NCI-H146 treated with DMSO at 0.1 percent for 48 hours (cell line): ENCODE measurements around the gene SCN3A.

Experiments
- DNase-seq: peaks from one replicate; lab custom pipeline; 2025; ENCODE audit not compliant: unreplicated experiment; lab: John Stamatoyannopoulos, UW

The SCN3A gene

DNA sequence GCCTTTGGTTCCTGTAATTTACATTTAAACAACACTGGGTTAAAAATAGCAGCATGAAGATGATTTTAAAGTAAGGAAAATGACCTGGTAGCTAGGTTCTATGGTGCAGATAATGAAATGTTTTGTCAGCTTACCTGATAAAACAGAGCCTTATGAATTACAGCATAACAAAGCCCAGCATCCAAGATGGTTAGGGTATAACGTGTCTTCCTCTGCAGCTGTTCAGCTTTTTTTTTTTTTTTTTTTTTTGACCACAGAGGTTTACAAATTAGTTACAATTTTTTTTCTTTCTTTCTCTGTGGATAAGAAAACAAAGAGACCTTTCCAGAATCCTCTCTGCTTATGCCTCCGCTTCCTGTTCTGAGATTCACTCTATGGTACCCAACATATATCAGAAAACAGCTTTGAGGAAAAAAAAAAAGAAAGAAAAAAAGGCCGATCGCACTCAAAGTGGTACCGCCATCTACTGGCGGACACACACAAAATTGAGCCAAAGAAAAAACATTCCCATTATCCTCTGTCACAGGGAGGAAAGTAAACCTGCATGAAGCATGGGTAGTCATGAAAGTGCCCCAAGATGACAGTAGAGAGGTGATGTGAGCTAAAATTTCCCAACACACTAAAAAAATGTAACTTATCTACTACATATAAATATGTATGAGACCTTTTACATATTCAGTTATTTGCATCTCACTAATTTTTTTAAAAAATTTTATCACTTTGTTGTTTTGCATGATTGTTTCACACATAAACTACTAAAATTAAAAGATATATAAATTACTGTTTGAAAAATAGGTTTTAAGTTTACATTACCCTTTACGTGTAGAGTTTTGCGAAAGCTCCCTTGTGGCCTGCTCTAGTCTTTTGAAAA, at the start of gene SCN3A:
TSS of gene SCN3A (minus strand) at position 362 of the 871 bp plus-strand sequence. CDS start 27,656 bp downstream, outside the sequence.
- peak; percentile 89 for DNase-seq

DNA sequence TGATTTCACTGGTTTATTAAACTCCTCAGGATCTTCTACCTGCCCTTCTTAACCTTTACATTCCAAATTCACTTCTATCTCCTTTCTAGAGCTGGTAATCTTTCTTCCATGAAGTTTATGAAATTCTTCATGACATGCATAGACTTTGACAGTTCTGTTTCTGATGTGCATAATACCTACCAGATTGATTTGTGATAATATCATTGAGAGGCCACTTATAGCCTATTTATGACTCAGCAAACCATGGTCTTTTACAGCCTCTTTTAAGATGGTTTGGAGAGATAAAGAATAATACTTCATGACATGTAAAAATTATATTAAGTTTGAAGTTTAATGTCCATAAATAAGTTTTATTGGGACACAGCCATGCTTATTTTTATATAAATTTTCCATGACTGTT, 49.3 kb upstream of the SCN3A start:
- no peak for DNase-seq

DNA sequence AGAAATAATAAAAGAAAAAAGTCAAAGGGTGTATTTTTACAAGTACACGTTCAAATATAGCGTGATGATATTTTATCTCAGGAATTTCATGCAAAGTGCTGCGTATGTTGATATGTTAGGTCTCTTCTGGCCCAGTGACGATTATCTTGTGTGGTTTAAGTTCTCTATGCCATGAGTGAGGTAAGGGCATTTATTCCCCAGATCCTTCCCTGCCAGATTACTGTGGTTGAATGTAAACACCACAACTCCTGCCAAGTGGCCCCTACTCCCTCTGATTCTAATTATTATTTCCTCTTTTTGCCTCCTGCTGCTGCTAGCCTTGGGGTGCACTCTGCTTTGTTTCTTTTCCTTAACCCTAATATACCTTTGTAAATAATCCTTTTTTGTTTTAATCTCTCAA, 47.5 kb upstream of the SCN3A start:
- peak; percentile 30 for DNase-seq

GRCh38 chr2:165248238-165248637, 44.4 kb upstream of the SCN3A start:
- DNase-seq = no peak

GRCh38 chr2:165245081-165245793, 41.4 kb upstream of the SCN3A start:
- no peak for DNase-seq

GRCh38 chr2:165240916-165241315, 37.1 kb upstream of the SCN3A start:
- peak; percentile 55 for DNase-seq

DNA sequence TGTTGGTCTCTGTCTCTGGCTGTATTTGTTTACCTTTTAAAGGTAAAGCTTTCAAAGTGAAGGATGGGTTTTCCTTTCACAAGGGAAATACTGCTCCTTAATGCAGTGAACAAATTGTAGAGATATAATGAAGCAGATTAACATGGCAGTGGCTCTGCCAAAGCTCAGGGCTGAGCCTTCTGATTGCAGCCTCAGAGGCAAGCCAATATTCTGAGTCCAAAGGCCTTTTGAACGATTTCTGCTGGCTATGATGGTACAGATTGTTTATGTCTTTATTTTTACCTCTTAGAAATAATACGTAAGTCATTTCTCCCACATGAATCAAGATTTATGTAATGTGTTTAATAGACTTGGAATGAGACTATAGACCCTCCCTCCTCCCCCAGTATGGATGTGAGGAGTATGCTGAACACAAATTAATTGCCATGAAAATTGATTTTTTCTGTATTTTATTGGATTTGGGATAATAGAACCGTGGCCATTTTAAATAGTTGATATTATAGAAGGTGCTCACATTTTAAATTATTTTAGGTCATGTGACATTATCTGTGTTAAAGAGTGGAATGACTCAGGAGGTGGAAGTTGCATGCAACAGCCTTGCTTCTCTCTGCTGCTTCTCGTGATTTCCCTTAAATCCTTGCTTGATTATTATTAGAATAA, 36.1 kb upstream of the SCN3A start:
- no peak for DNase-seq

DNA sequence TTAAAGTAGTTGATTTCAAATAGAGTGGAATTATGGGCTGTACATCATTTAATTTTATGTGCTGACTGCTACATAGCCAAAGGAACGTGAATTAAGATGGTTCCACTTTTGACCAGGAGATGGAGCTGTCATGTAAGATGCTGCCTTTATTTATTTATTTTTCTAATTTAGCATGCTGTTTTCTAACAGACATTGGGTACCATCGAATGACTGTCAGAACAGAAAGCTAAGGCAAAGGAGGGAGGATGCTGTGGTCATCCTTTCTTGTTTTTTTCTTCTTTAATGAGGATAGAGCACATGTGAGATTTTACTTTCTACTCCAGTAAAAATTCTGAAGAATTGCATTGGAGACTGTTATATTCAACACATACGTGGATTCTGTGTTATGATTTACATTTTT, 35.4 kb upstream of the SCN3A start, which contains the start of gene SCN2A:
TSS of gene SCN2A (plus strand) at position 185 of the 400 bp plus-strand sequence. CDS start 56,410 bp downstream, outside the sequence.
- peak; percentile 56 for DNase-seq

DNA sequence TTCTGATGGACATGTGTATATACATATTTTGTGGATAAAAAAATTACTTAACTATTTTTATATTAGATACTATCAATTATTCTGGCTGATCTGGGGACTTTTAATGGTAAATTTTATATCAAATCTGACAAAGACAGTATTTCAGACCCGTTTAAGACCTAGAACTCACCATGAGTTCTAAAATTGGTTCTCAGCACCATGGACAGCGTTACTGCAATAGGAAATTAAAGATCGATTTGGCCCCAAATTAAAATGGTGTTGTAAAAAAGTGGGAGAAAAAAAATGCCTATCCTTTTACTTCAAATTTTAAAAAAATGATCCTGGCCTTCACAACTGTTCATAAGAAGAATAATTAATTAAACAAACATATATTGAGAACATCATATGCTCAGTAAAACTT, 34.4 kb upstream of the SCN3A start:
- no peak for DNase-seq

DNA sequence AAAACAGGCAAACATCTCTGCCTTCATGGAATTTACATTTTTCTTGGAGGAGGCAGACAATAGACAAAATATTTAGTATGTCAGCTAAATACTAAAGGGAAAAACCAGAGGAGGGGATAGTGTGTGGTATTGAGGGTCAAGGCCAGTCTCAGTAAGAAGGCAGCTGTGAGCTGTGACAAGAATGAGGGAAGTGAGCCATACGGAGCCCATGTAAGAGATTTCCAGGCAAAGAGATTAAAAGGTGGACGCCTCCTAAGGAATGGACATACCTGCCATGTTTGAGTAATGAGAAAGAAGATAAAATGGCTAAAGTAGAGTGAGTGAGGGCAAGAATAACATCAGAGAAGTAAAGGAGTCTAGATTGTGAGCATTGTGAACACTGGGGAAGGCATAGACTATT, 33.2 kb upstream of the SCN3A start:
- DNase-seq = no peak

- no peak for DNase-seq
Observed at GRCh38 chr2:165227571-165227970, 23.7 kb upstream of the SCN3A start.

DNA sequence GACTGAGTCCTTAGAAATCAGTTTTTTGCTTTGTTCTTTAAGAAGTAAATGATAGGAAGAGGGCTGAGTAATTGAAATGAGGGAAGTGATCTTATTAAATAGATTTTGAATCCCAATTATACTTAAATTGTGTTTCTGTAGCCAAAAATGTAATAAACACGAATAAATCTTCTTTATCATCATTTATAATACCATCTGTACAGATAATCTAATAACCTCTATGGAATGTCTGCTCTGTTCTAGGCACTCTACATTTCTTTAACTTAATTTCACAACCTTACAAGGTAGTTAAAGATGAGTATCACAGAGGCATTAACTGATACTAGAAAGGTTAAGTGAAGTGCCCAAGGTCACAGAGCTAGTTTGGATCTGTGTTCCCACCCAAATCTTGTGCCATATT, 21.1 kb upstream of the SCN3A start:
- DNase-seq = no peak

DNA sequence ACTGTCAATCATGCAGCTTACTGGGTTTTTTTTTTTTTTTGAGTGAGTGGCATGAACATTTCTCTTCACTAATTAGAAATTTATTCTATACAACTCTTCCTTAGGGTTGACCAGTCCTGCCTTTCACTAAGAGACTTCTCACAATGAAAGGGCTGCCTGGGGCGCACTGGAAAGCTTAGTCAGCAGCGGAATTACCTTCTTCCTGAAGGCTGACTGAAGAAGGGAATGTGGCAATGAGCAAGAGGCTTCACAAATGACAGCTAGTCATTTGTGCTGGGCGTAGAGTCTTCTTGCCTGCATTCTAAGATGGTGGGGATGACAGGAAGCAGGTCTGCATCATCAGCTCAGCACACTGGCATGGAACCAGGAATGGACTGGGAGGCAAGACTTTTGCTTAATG, 15.6 kb upstream of the SCN3A start:
- DNase-seq = no peak

DNA sequence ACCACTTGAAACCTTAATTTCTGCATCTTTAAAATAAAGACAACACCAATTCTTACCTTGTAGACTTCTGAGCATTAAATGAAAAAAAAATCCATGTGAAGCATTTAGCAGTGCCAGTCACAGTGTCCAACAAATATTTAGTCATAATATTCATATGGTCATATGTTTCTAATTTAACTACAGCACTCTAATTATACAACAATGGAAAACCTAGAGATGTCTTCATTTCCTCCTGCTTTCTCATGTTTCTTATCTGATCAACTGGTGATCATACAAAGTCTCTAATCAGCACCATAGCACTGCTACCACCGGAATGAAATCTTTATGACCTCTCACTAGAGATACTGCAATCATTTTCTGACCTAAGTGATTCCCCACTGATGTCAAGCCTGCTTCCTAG, 10.2 kb upstream of the SCN3A start:
- DNase-seq = peak; percentile 14

DNA sequence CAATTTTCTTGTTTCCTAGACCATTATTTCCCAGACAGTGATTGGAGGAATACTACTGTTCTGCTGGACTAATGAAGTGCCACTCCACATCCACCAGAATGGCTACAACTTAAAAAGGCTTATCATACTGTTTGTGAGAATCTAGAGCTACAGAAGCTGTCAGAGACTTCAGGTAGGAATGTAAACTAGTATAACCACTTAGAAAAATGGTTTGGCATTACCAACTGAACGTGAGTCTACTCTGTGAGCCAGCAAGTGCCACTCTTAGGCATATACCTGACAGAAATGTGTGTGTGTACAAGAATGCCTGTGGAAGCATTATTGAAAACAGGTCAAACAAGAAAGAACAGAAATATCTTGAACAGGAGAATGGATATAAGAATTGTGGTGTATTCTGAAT, 4.2 kb upstream of the SCN3A start:
- DNase-seq = no peak

DNA sequence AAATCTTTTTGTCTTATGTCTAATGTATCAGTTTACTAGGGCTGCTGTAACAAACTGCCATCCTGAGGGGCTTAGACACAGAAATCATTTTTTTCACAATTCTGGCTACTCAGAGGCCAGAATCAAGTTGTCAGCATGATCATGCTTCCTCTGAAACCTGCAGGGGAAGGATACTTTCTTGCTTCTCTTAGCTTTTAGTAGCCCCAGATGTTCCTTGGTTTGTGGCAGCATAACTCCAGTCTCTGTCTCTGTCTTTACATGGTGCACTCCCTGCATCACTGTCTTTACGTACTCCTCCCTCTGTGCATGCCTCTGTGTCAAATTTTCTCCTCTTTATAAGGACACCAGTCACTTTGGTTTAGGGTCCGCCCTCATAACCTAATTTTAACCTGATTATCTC, 2.0 kb upstream of the SCN3A start:
- no peak for DNase-seq

DNA sequence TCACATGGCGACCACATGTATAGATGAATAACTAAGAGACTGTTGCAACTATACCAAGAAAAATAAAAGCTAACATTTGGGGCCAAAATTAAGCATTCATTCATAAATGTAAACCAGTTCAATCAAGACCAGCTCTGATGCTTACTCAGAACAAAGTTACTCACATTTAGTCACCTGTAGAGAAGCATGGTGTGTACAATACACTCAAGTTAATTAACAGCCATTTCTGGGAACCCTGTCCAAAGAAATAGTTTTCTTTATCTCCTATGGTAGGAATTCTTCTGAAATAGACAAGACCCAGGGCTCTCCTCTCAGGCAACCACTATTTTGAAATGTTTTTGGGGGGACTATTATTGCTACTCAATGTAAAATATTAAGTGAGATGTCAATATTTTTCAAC, 1.6 kb downstream of the SCN3A start:
- DNase-seq = peak; percentile 46

DNA sequence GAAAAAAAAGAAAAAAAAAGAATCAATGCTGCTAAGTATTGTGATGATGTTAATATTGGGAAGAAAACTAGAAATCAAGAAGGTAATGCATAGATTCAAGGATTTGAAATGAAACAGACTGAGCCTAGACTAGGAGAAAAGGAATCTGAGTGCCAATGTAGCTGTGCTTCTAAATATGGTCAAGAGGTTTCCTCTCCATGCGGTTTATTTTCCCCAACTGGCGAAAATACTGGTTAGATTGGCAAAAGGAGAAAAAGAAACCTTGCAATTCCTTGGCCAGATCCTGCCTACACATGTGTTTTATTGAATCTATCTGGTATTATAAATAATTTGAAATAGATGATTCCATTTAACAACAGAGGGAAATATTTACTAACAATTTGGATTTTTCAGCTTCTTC, 5.7 kb downstream of the SCN3A start:
- no peak for DNase-seq

GRCh38 chr2:165197346-165197745, 6.5 kb downstream of the SCN3A start:
- DNase-seq = peak; percentile 44

DNA sequence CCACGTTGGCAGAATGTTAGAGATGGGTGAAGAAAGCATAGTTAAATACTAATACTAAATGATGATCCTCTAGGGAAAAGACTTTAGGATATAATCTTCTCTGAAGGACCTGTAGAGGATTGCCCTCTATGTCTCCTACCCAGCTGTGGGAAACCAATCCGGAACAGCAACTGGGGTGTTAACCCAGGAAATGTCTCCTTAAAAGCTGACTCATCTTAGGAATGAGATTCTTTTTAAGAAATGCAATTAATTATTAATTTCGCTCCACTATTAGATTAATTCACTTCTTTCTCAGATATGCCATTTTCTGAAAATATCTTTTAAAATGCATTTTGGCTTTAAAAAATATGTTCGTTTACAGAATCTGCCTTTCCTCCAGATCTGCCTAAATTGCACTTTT, 7.4 kb downstream of the SCN3A start:
- DNase-seq = no peak

GRCh38 chr2:165193178-165193777, 10.6 kb downstream of the SCN3A start:
- DNase-seq = peak; percentile 11
